Esophagus muscularis mucosa (tissue), 4 donors: ENCODE data around the gene ADA.

Experiments
- EP300 ChIP-seq: sonication (generic); formaldehyde crosslinking; IDR thresholded peaks from one replicate; pipeline ENCODE4 v1.6.1; 2017; ENCODE audit warnings: antibody characterized with exemption
- POLR2A ChIP-seq: fragments of 450-650 bp; IDR thresholded peaks from one replicate; pipeline ENCODE4 v1.6.1; 2017; ENCODE audit warnings: antibody characterized with exemption, moderate library complexity, mild to moderate bottlenecking, low read depth
- POLR2AphosphoS5 ChIP-seq, 2 donors: sonication (generic); formaldehyde crosslinking; IDR thresholded peaks; one replicate each; pipeline ENCODE4 v1.6.1; 2017; ENCODE audit warnings: antibody characterized with exemption in 2 of 2
- TF ChIP-seq, protein P1 (sequence below), 3 experiments: fragments of 200-600 bp in 2 of 3; fragments of 450-650 bp in 1 of 3; sonication (generic) in 2 of 3; IDR thresholded peaks; one replicate each; pipeline ENCODE4 v1.5.1; 2017 to 2019; ENCODE audit warnings: antibody characterized with exemption in 3 of 3, mild to moderate bottlenecking in 2 of 3, moderate library complexity in 1 of 3

DNA sequence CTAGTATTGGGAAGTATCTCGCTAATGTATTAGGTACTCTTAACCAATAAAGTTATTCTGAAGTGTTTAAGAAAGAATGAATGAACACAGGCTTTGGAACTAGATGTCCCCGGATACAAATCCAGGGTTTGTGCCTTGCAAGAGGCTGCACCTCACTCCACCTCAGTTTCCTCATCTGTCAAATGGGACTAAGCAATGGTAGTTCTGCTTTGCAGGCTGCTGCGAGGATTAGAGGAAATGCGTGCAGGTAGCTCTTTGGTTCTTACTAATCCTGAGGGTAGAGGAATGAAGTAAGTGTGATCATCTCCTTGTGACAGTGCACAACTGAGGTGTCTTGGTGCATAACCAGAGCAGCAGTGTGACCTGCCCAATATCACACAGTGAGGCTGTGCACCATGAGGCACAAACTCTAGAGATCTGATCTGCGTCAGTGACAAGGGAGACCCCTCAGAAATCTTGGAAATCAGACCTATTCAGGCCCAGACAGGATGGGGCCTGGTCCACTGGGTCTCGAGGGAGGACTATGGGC lies 26.7 kb downstream of the ADA start:
- TF ChIP-seq, protein P1, sequence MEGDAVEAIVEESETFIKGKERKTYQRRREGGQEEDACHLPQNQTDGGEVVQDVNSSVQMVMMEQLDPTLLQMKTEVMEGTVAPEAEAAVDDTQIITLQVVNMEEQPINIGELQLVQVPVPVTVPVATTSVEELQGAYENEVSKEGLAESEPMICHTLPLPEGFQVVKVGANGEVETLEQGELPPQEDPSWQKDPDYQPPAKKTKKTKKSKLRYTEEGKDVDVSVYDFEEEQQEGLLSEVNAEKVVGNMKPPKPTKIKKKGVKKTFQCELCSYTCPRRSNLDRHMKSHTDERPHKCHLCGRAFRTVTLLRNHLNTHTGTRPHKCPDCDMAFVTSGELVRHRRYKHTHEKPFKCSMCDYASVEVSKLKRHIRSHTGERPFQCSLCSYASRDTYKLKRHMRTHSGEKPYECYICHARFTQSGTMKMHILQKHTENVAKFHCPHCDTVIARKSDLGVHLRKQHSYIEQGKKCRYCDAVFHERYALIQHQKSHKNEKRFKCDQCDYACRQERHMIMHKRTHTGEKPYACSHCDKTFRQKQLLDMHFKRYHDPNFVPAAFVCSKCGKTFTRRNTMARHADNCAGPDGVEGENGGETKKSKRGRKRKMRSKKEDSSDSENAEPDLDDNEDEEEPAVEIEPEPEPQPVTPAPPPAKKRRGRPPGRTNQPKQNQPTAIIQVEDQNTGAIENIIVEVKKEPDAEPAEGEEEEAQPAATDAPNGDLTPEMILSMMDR (IDR thresholded peaks at IDR 0.05): no peak
- TF ChIP-seq POLR2AphosphoS5 (IDR thresholded peaks at IDR 0.05): no peak
- no peak for TF ChIP-seq POLR2A
- no peak for TF ChIP-seq EP300
